ENCODE measurements around the gene TSN.

- no peak for TF ChIP-seq CTCF (conservative IDR thresholded peaks at IDR 0.05 in 1 of 2, IDR thresholded peaks at IDR 0.05 in 1 of 2; ENCODE audit: extremely low read depth in 1 of 2, insufficient read depth in 1 of 2, low read depth in 1 of 2, low read length in 2 of 2)
- no peak for TF ChIP-seq EZH2 (IDR thresholded peaks at IDR 0.05; ENCODE audit: borderline replicate concordance, low read length)
Measured at GRCh38 chr2:121771976-121772742, 16.7 kb downstream of the TSN start.
